RPMI7951 (cell line): ENCODE data around the gene PROM2. TPM values are rescaled to one million over a fixed set of nuclear protein-coding genes. Genes with fewer than 3 reads are reported as not detected.

Experiments
- DNase-seq: peaks from one replicate; pipeline ENCODE4 v3.0.0-alpha.2; 2012; ENCODE audit warnings: low read depth
- total RNA-seq: library from RNA; depleted of rRNA; stranded (reverse); fragments of >200 nt; shearing (Covaris generic); gene quantifications from 2 replicates; pipeline ENCODE4 v1.2.3, GENCODE V29; 2014

The PROM2 gene
- total RNA-seq, 1 experiment from 2014 or later: 2.4 TPM

GRCh38 chr2:95323347-95324155, 49.3 kb downstream of the PROM2 start:
- DNase-seq: no peak

GRCh38 chr2:95325026-95325425, 50.8 kb downstream of the PROM2 start:
- DNase-seq: no peak

DNA sequence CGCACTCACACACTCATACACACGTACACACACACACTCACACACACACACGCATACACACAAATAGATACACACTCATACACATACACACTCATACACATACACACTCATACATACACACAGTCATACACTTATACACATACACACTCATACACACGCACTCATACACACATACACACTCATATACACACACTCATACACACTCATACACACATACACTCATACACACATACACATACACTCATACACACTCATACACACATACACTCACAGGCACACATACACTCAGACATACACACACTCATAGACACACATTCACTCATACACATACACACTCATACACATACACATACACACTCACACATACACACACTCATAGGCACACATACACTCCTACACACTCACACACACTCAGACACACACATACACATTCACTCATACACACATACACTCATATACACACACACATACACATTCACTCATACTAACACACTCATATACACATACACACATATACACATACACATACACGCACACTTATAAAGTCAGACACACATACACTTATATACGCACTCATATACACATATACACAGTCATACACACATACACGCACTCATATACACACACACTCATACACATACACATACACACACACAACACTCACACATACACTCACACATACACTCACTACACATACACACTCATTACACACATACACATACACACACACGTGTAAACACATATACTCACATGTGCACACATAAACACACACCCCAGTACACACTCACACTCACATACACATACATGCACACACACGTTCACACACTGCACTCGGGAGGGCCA, 51.6 kb downstream of the PROM2 start:
- no peak for DNase-seq

- no peak for DNase-seq
Measured at GRCh38 chr2:95326433-95327140, 52.3 kb downstream of the PROM2 start.

DNA sequence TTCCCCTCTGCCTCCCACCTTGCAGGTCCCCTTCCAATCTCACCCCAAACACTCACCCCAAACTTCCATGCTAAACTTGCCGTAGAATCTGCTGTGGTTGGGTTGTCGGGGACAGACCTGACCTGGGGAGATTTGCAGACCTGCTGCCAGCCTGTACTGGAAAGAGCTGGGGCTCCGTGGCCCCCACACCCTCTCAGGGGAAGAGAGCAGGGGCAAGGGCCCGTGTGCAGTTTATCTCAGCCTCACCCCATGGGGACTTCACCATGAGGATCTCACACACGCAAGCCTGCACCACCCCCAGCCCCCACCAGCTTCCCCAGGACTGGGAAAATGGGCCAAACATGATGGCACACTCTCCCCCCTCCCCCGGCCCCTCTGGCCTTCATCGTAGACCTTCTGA, 53.6 kb downstream of the PROM2 start:
- DNase-seq: no peak

- DNase-seq: no peak
Measured at GRCh38 chr2:95328358-95329125, 54.3 kb downstream of the PROM2 start.

- no peak for DNase-seq
Measured at GRCh38 chr2:95329401-95329800, 55.2 kb downstream of the PROM2 start.

- DNase-seq: peak; percentile 53
Measured at GRCh38 chr2:95329891-95330793, 55.9 kb downstream of the PROM2 start.

GRCh38 chr2:95330794-95331338, 56.6 kb downstream of the PROM2 start:
- DNase-seq: no peak

DNA sequence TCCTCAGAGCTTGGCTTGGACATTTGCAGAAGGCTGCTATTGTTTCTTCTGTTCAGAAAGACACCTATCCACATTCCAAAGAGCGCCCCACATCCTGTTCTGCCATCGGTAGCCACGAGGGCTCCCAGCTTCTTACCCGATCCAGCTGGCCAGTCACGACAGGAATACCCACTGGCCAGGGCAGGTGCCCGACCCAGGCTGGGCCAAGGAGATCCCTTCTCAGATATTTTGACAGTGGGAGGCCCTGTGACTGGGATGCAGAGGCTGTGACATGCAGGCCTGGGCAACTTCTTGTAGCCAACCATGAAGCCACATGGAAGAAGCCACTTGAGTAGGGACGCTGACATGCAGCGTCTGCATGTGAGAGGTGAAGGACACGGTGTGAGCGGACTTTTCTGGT, 57.4 kb downstream of the PROM2 start:
- no peak for DNase-seq

DNA sequence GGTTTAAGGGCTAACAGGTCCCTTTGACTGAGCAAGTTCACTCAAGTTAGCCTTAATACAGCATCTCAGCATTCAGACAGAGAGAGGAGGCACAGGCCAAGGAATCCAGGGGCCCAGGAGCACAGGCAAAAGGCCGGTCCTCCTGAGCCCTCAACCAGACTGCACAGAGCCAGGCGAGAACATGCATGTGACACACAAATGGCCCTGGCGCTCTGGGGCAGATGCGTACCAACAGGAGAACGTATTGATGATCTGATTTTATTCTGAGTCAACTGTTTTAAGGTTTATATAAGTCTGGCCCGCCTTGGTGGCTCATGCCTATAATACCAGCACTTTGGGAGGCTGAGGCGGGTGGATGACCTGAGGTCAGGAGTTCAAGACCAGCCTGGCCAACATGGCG, 57.8 kb downstream of the PROM2 start:
- no peak for DNase-seq

DNA sequence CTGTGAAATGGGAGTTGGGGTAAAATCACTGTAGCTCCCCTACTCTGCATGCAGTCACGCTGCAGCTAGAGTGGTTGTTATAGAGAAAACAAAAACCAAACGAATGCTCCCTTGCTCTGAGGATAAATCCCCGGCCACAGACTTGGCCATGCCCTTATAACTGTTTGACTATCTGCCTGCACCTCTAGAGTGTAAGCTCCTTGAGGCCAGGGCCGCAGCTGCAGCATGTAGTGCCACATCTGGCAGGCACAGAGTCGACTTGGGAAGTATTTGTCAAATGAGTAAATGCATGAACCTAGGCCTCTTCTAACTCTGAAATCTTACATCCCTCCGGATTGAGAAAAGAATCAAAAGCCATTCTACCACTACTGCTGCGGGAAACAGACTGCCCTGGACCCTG, 58.8 kb downstream of the PROM2 start:
- no peak for DNase-seq

DNA sequence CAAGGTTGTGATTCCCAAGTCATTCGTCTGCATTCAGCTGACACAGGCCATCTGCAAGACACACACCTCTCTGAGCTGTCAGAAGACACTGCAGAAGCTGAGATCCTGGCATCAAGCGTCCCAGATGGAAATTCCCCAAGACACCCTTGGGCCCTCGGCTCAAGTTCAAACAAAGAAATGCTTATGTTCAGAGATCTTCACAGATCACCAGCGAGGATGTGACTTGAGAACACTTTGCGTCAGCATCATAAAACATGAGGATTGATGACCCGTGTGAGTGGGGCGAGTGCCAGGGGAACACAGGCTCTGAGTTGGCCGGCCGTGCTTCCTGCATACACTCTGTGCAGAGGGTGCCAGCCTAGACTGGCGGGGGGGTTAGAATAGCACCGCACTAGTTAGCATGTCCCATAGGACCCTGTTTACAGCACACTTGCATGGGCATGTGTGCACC, 59.7 kb downstream of the PROM2 start:
- DNase-seq: peak; percentile 100

DNA sequence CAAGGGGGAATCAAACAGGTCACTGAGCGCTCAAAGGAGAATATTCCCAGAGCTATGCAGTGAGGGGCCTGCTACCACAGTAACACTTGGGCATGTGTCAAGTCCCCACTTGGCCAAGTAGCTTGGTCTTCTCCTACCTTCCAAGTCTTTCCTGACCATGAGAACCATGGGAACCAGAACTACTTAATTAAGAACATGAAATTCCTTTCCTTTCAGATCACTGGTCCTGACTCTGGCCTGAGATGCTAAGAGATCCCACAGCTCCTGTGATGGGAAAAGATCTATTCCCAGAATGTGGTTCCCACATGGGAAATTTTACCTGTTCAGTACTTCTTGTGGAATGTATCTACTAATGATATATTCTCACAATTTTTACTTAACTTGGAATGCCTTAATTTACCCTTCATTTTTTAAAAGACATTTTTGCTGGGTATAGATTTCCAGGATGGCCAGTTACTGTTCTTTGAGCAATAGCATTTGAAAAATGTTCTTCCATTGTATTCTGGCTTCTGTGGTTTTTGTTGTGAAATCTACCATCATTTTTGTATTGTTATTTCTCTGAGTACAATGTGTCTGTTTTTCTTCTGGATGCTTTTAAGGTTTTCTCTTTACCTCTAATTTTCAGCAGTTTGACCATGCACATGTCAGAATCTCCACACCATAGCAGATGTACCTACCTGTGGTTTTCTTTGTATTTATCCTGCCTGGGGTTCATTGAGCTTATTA, 60.8 kb downstream of the PROM2 start:
- DNase-seq: peak; percentile 63

- no peak for DNase-seq
Measured at GRCh38 chr2:95336406-95336805, 62.2 kb downstream of the PROM2 start.

GRCh38 chr2:95337829-95338228, 63.6 kb downstream of the PROM2 start:
- no peak for DNase-seq
